PFSK-1 (cell line): ENCODE data around the gene LGALS12.

Experiments used
- FOXP2 ChIP-seq: optimal IDR thresholded peaks from 2 replicates; pipeline ENCODE3; 2011; ENCODE audit warnings: borderline replicate concordance, control low read depth, inconsistent platforms; ENCODE audit not compliant: insufficient read depth; ENCODE audit errors: extremely low read length, extremely low read depth
- POLR2AphosphoS5 ChIP-seq: IDR thresholded peaks from 2 replicates; pipeline ENCODE4 v1.6.1; 2012; ENCODE audit warnings: low read depth, mild to moderate bottlenecking, control low read depth, low read length, moderate library complexity
- SIN3A ChIP-seq: IDR thresholded peaks from 2 replicates; pipeline ENCODE4 v1.6.1; 2012; ENCODE audit warnings: mild to moderate bottlenecking, low read length, moderate library complexity, borderline replicate concordance; ENCODE audit not compliant: insufficient read depth

DNA sequence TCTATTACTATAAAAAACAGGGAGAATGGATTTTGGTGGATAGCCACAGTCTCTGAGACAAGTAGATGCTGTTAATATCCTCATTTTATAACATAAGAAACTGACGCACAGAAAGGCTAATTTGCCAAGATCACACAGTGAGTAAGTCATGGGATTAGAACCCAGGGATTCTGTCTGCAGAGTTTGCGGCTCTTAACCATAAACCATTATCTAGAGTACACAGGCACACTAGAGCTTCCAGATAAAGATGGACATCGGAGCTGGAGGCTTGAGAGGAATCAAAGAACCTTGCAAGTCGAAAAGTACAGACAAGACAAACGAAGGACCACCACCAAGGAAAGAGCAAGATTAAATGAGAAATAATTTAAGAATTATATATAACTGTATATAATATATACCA, 11.3 kb downstream of the LGALS12 start:
- TF ChIP-seq FOXP2 (no peak), POLR2AphosphoS5 (no peak), SIN3A (no peak)
